NCI-H2107 treated with DMSO at 0.1 percent for 48 hours (cell line): ENCODE data around the gene SUPT4H1.

Experiments used
- DNase-seq: peaks from one replicate; lab custom pipeline; 2025; ENCODE audit not compliant: unreplicated experiment; lab: John Stamatoyannopoulos, UW

Gene SUPT4H1

GRCh38 chr17:58365185-58365979, 13.4 kb upstream of the SUPT4H1 start:
- DNase-seq: no peak

GRCh38 chr17:58364270-58364942, 12.4 kb upstream of the SUPT4H1 start:
- DNase-seq: no peak

- no peak for DNase-seq
Observed at GRCh38 chr17:58363457-58364185, 11.6 kb upstream of the SUPT4H1 start.

GRCh38 chr17:58362368-58363014, 10.5 kb upstream of the SUPT4H1 start:
- no peak for DNase-seq

GRCh38 chr17:58360296-58361063, 8.5 kb upstream of the SUPT4H1 start:
- DNase-seq: no peak

- DNase-seq: no peak
Observed at GRCh38 chr17:58358408-58359172, 6.6 kb upstream of the SUPT4H1 start.

- DNase-seq: no peak
Observed at GRCh38 chr17:58357312-58358297, 5.6 kb upstream of the SUPT4H1 start.

GRCh38 chr17:58356231-58356630, 4.2 kb upstream of the SUPT4H1 start:
- DNase-seq: no peak

GRCh38 chr17:58354541-58355216, 2.7 kb upstream of the SUPT4H1 start:
- DNase-seq: no peak

GRCh38 chr17:58353389-58353825, 1.4 kb upstream of the SUPT4H1 start:
- DNase-seq: no peak

GRCh38 chr17:58352596-58353388, 791 bp upstream of the SUPT4H1 start:
- DNase-seq: no peak

GRCh38 chr17:58351182-58351581, 819 bp downstream of the SUPT4H1 start:
- no peak for DNase-seq

- DNase-seq: no peak
Observed at GRCh38 chr17:58348038-58348437, 4.0 kb downstream of the SUPT4H1 start.

- DNase-seq: no peak
Observed at GRCh38 chr17:58345500-58345899, 6.5 kb downstream of the SUPT4H1 start.

- DNase-seq: no peak
Observed at GRCh38 chr17:58344791-58345157, 7.2 kb downstream of the SUPT4H1 start.

GRCh38 chr17:58344047-58344790, 7.8 kb downstream of the SUPT4H1 start:
- DNase-seq: no peak

- no peak for DNase-seq
Observed at GRCh38 chr17:58343131-58343530, 8.9 kb downstream of the SUPT4H1 start.
